C1 segment of cervical spinal cord (tissue), 14 donors: Measurements from ENCODE around the gene IFI27.
"Not testable (repeated sequence)": the region's sequence is repeated elsewhere in the genome, so short reads cannot be mapped to it uniquely, and the experiment has no call there.

Experiments used
- DNase-seq, 14 donors: peaks; one replicate each; lab custom pipeline; 2025; lab: John Stamatoyannopoulos, UW

The IFI27 gene

GRCh38 chr14:94152676-94153075 is 42.1 kb downstream of the IFI27 start:
- no peak for DNase-seq

- no peak for DNase-seq
Observed at GRCh38 chr14:94153750-94154342, 43.3 kb downstream of the IFI27 start.

DNA sequence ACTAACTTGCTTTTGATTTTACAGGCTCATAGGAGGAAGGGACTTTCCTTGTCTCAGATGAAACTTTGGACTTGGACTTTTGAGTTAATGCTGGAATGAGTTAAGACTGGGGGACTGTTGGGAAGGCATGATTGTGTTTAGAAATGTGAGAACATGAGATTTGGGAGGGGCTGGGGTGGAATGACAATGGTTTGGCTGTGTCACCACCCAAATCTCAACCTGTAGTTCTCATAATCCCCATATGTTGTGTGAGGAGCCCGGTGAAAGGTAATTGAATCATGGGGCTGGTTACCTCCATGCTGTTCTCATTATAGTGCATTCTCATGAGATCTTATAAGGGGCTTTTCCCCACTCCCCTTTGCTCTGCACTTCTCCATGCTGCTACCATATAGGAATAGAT is 45.6 kb downstream of the IFI27 start:
- not testable (repeated sequence) for DNase-seq

DNA sequence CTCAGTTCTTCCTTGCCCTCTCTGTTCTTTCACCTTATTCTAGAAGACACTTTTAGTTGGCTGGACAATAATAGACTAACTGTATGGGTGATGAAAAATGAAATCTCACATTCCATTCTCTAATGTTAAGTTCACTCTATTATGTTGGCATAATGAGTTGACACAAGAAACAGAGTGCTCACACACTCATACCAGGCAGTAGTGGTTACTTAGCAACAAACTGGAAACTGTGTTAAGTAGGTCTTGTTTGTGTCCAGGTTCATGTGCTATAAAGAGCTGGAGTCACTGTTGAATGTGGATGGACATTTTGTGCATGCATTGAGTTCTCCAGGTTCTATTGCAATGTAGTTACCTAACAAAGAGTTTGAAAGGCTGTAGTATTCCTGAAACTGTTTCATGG is 46.7 kb downstream of the IFI27 start:
- DNase-seq: no peak

- no peak for DNase-seq
Observed at GRCh38 chr14:94158239-94158883, 47.8 kb downstream of the IFI27 start.

DNA sequence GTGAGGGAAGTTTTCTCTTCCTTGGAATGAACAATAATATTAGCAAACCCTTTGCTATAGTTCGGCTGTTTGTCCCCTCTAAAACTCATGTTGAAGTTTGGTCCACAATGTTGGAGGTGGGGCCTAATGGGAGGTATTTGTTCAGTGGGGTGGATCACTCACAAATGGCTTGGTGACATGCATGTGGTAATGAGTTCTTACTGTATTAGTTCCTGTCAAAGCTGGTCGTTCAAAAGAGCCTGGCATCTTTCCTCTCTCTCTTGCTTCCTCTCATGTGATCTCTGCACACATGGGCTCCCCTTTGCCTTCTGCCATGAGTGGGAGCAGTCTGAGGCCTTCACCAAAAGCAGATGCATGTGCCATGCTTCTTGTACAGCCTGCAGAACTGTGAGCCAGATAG is 50.5 kb downstream of the IFI27 start:
- DNase-seq: no peak

DNA sequence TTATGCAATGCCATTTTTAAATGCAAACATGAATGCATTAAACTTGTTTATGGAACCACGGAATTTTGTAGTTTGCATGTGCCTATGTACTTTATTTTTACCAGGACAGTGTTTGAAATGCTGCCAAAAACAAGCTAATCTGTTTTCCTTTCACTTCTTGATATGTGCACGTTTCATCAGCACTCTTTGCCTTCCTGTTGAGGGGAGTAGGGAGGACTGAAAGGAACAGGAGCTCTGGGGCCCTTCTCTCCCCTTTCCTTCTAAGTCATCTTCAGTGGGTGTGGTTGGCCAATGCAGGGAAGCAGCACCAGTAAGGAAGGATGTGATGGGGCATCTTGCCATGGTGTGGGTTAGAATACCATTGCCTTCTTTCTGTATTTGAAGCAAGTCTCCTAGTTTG is 51.4 kb downstream of the IFI27 start:
- no peak for DNase-seq

- DNase-seq: no peak
Observed at GRCh38 chr14:94162466-94162865, 51.9 kb downstream of the IFI27 start.

- no peak for DNase-seq
Observed at GRCh38 chr14:94163796-94164195, 53.3 kb downstream of the IFI27 start.

DNA sequence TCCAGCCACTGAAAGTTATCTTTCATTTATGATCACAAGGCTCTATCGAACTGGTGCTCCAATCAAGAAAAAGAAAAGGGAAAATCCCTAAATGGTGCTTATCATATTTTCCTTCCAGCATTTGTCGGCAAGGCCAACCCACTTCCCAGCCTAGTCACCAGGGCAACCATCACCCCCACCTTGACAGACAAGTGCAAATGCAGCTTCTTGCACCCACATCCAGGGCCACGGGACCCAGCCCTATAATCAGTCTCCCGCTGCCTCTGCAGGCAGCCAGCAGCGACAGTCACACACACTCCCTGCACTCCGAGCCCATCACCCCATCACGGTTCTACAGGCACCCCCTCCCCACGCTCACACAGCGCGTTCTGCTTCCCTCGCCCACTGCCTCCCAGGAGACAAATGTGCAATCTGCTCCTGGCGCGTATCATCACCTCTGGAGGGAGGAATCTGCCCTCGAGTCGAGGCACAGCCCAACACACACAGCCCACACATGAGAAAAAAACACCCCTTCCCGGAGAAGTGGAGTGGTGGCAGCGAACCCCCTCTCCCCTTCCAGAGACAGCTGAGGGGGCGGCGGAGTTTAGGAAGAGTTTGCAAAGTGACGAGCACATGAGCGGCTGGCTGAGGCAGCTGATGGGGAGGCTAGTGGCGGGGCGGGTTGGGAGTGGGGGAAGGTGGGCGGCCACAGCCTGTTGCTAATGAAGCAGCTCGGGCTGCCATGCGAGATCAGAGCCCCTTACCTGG is 54.3 kb downstream of the IFI27 start:
- DNase-seq: no peak

GRCh38 chr14:94165744-94166143 is 55.2 kb downstream of the IFI27 start:
- no peak for DNase-seq
